ENCODE measurements around the gene CES2.
"Not testable (repeated sequence)": the region's sequence is repeated elsewhere in the genome, so short reads cannot be mapped to it uniquely, and the experiment has no call there.

Gene CES2

GRCh38 chr16:66991545-66992077, 56.3 kb downstream of the CES2 start:
- no peak for DNase-seq

GRCh38 chr16:66993558-66993957, 58.2 kb downstream of the CES2 start:
- DNase-seq, result not testable (repeated sequence)

Measured in inflammatory macrophage treated with lipopolysaccharide for 4 hours (primary cell).